Tibial nerve (tissue), 4 donors: Measurements from ENCODE around the gene OBSCN. TPM values are rescaled to one million over a fixed set of nuclear protein-coding genes. Genes with fewer than 3 reads are reported as not detected.
A peak's percentile ranks its signal among the peaks of the same experiment; 100 is the strongest.

ENCODE experiments used
- DNase-seq, 2 donors: peaks; one replicate each; pipeline ENCODE4 v3.0.0-alpha.2; 2019; ENCODE audit warnings: low spot score in 2 of 2
- H3K27ac ChIP-seq, 4 donors: fragments of 200-600 bp; sonication (generic) in 3 of 4; one replicate each; pipeline ENCODE4 v1.5.1; 2017 to 2019; ENCODE audit warnings: mild to moderate bottlenecking in 1 of 4
- H3K27me3 ChIP-seq, 2 donors: fragments of 200-600 bp; sonication (generic) in 1 of 2; one replicate each; pipeline versions ENCODE4 v1.5.1 to v1.6.0; 2017 to 2019
- H3K36me3 ChIP-seq, 3 donors: fragments of 200-600 bp; sonication (generic); one replicate each; pipeline ENCODE4 v1.5.1; 2018 to 2019
- H3K4me1 ChIP-seq, 4 donors: fragments of 200-600 bp; sonication (generic) in 3 of 4; one replicate each; pipeline ENCODE4 v1.5.1; 2017 to 2019
- H3K4me3 ChIP-seq, 4 donors: fragments of 200-600 bp; sonication (generic) in 3 of 4; one replicate each; pipeline ENCODE4 v1.5.1; 2017 to 2019; ENCODE audit warnings: mild to moderate bottlenecking in 1 of 4, moderate library complexity in 1 of 4
- H3K9me3 ChIP-seq, 4 donors: fragments of 200-600 bp; sonication (generic) in 3 of 4; one replicate each; pipeline ENCODE4 v1.5.1; 2017 to 2019
- CTCF ChIP-seq, 5 experiments: fragments of 200-600 bp in 3 of 5; fragments of 450-650 bp in 2 of 5; sonication (generic) in 3 of 5; IDR thresholded peaks; one replicate each; pipeline ENCODE4 v1.5.1; 2016 to 2019; ENCODE audit warnings: antibody characterized with exemption in 5 of 5, mild to moderate bottlenecking in 3 of 5, moderate library complexity in 2 of 5
- EP300 ChIP-seq, 2 donors: sonication (generic); formaldehyde crosslinking; IDR thresholded peaks; one replicate each; pipeline ENCODE4 v1.6.1; 2017; ENCODE audit warnings: antibody characterized with exemption in 2 of 2, mild to moderate bottlenecking in 1 of 2
- POLR2A ChIP-seq, 2 donors: fragments of 450-650 bp; IDR thresholded peaks; one replicate each; pipeline ENCODE4 v1.6.1; 2017; ENCODE audit warnings: antibody characterized with exemption in 2 of 2, mild to moderate bottlenecking in 2 of 2, moderate library complexity in 2 of 2
- WGBS, 2 donors: methylation state at CpG; one replicate each; pipeline ENCODE4 v1.1.5; 2018; 5-methylcytosine and 5-hydroxymethylcytosine counted together
- total RNA-seq, 4 donors: library from RNA; depleted of rRNA; stranded (reverse); fragments of >200 nt; gene quantifications; one replicate each; pipeline ENCODE4 v1.1.0, GENCODE V29; 2016

Gene OBSCN
- total RNA-seq, 4 donors from 2014 or later, result 8.5 to 22.6 (median 19.0) TPM

- no peaks in the 10 kb centered on the region for H3K4me1 ChIP-seq
- peaks cover 0 to 15% (median 0%) of the 10 kb centered on the region in 3 donors for H3K36me3 ChIP-seq
- H3K9me3 ChIP-seq, result no peaks in the 10 kb centered on the region
- TF ChIP-seq POLR2A (IDR thresholded peaks at IDR 0.05) (no peak), CTCF (IDR thresholded peaks at IDR 0.05) (no peak), EP300 (IDR thresholded peaks at IDR 0.05) (no peak)
- H3K4me3 ChIP-seq, result no peak overlapping the region
- no peaks in the 10 kb centered on the region for H3K27me3 ChIP-seq
- H3K27ac ChIP-seq, result no peak overlapping the region
- 96 to 98% methylated on average over 9 to 16 of the region's 22 CpGs for WGBS, 2 donors
- peak in 1 of 2 donors; percentile 8 for DNase-seq
These were observed 126.5 kb downstream of the OBSCN start for GRCh38 chr1:228334226-228334935.

- no peaks in the 10 kb centered on the region for H3K9me3 ChIP-seq
- DNase-seq, result no peak
- H3K36me3 ChIP-seq, result peaks cover 0 to 15% (median 0%) of the 10 kb centered on the region in 3 donors
- no peak overlapping the region for H3K4me3 ChIP-seq
- TF ChIP-seq EP300 (IDR thresholded peaks at IDR 0.05), result no peak
- no peak for TF ChIP-seq CTCF (IDR thresholded peaks at IDR 0.05)
- no peak for TF ChIP-seq POLR2A (IDR thresholded peaks at IDR 0.05)
- H3K4me1 ChIP-seq, result no peaks in the 10 kb centered on the region
- WGBS, 2 donors, result 87% methylated on average over 18 of the region's 18 CpGs; no CpG with 5 or more reads in 1 of the 2 donors
- no peaks in the 10 kb centered on the region for H3K27me3 ChIP-seq
- no peak overlapping the region for H3K27ac ChIP-seq
These were observed 127.1 kb downstream of the OBSCN start for GRCh38 chr1:228334954-228335353.

- DNase-seq, result peak in 1 of 2 donors; percentile 1
- Histone ChIP-seq H3K36me3 (peaks cover 0 to 21% (median 0%) of the 10 kb centered on the region in 3 donors), H3K4me1 (no peaks in the 10 kb centered on the region), H3K4me3 (no peak overlapping the region), H3K27ac (no peak overlapping the region), H3K27me3 (no peaks in the 10 kb centered on the region), H3K9me3 (no peaks in the 10 kb centered on the region)
- TF ChIP-seq EP300 (IDR thresholded peaks at IDR 0.05) (no peak), CTCF (IDR thresholded peaks at IDR 0.05) (no peak), POLR2A (IDR thresholded peaks at IDR 0.05) (no peak)
- 84 to 92% methylated on average over 13 to 14 of the region's 15 CpGs for WGBS, 2 donors
These were observed 127.8 kb downstream of the OBSCN start for GRCh38 chr1:228335406-228336307.

GRCh38 chr1:228336308-228337030, 128.6 kb downstream of the OBSCN start:
- Histone ChIP-seq H3K9me3 (no peaks in the 10 kb centered on the region), H3K4me3 (no peak overlapping the region), H3K4me1 (no peaks in the 10 kb centered on the region), H3K36me3 (peaks cover 0 to 21% (median 0%) of the 10 kb centered on the region in 3 donors), H3K27ac (no peak overlapping the region), H3K27me3 (no peaks in the 10 kb centered on the region)
- DNase-seq, result no peak
- no peak for TF ChIP-seq EP300 (IDR thresholded peaks at IDR 0.05)
- no peak for TF ChIP-seq POLR2A (IDR thresholded peaks at IDR 0.05)
- no peak for TF ChIP-seq CTCF (IDR thresholded peaks at IDR 0.05)
- WGBS, 2 donors, result 77 to 84% methylated on average over 11 to 17 of the region's 18 CpGs
